IPS-18c (cell line): ENCODE results near the gene ACP1.

ENCODE experiments used
- H3K4me3 ChIP-seq: 2 replicates; pipeline ENCODE4 v1.7.0; 2013; ENCODE audit warnings: low read depth, mild to moderate bottlenecking, low read length, moderate library complexity; ENCODE audit not compliant: insufficient read depth
- H3K9me3 ChIP-seq: one replicate; pipeline ENCODE4 v1.6.1; 2013; ENCODE audit warnings: mild to moderate bottlenecking, low read length, moderate library complexity; ENCODE audit not compliant: control insufficient read depth, insufficient read depth

ACP1 gene

DNA sequence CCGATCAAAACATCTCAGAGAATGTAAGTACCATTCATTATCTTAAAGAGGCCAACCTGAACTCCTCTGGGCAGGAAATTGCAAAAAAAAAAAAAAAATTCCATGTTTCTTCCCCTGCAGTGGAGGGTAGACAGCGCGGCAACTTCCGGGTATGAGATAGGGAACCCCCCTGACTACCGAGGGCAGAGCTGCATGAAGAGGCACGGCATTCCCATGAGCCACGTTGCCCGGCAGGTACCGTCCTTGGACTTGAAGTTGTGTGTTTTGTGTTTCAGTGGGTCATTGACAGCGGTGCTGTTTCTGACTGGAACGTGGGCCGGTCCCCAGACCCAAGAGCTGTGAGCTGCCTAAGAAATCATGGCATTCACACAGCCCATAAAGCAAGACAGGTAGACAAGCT, 7.2 kb downstream of the ACP1 start:
- Histone ChIP-seq H3K9me3 (no peaks in the 10 kb centered on the region), H3K4me3 (no peak overlapping the region)

DNA sequence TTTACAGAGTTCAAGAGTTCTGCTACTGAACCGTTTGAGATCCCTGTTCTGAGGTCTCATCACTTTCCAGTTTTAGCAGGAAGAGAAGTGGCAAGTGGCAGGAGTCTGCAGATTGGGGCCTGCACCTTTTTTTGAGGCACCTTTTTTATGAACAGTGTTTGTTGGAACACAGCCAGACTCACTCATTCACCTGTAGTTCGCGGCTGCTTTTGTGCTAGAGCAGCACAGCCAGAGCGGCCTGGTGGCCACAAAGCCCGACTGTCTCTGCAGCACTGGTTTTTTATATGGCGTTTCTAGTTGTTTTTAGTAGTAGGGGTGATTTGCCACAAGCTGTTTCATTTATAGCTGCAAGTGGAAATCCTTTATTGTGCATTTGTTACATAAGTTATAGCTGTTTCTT, 8.6 kb downstream of the ACP1 start:
- no peak overlapping the region for H3K4me3 ChIP-seq
- H3K9me3 ChIP-seq, result no peaks in the 10 kb centered on the region

DNA sequence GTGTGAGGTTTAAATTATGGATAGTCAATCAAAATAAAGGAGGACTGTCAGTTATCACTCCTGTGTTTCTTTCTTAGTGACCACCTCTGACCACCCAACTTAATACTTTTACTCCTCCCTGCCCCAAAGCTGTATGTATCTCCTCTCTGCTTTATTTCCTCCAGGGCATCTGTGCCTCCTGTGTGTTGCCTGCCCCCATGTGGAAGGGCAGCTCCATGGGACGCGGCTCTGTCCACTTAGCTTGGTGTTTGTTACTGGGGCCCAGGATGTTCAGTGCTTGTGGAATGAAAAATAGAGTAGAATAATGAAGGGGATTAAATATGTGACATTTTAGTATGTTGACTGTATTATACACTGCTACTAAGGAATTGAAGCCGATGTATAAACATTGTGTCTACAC, 9.8 kb downstream of the ACP1 start:
- Histone ChIP-seq H3K9me3 (no peaks in the 10 kb centered on the region), H3K4me3 (no peak overlapping the region)

DNA sequence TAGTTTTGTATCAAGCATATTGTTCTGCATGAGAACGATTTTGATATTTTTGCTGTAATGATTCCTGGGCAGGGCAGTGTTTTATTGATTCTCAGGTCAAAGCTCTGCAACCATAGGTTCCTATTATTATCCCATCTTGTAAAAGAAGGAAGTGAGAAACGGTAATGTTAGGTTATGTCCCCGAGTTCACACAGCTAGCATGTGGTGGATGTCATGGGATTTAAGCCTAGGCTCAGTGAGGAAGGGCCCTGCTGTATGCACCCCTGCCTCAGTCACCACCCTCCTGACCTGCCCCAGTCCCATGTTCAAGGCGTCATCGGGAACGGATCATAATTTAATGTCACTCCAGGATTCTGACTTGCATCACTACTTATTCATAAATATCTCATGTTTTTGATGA, 10.7 kb downstream of the ACP1 start:
- no peaks in the 10 kb centered on the region for H3K9me3 ChIP-seq
- H3K4me3 ChIP-seq, result no peak overlapping the region

DNA sequence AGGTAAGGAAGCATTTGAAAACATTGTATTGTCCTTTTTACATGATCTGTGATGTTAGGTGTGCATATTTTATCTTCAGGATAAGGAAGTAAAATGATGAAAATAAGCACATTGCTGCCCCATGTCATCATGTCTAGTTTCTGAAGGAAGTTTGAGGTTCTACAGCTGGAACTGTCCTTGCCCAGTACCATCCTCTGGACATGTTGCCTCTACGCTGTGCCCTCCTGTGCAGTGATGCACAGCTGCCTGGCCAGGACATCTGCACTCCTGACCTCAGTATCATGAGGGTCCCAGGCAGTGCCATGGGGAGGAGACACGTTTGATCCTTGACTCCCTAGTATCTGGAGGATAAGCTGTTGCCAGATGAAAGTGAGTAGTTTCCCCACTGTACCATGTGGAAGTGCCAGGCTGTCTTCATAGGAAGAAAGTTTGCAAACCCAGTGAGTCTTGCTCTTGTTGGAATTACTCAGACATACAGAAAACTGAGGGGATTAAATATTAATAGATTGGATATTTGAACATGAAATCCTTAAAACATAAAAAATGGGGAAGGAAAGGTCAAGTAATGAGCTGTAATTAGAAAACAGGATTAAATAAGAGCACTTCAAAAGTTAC, 13.7 kb downstream of the ACP1 start:
- H3K4me3 ChIP-seq, result no peak overlapping the region
- H3K9me3 ChIP-seq, result no peaks in the 10 kb centered on the region

DNA sequence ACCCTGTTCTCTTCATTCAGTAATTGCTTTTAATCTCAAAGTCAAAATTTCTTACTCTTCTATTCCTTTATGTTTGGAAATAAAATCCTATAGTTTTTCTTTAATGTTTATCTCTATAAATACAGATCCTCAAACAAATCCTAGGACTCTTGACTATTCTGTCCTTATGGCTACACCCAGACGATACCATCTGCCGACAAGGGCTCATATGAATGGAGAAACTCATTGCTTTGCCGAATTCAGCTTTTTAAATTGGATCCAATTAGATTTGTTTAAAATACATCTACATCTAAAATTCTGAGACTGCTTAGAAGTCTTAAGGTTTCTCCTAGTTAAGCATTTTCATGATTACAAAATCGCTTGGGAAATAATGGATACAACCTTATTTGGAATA, 14.2 kb downstream of the ACP1 start:
- H3K4me3 ChIP-seq, result no peak overlapping the region
- H3K9me3 ChIP-seq, result no peaks in the 10 kb centered on the region

DNA sequence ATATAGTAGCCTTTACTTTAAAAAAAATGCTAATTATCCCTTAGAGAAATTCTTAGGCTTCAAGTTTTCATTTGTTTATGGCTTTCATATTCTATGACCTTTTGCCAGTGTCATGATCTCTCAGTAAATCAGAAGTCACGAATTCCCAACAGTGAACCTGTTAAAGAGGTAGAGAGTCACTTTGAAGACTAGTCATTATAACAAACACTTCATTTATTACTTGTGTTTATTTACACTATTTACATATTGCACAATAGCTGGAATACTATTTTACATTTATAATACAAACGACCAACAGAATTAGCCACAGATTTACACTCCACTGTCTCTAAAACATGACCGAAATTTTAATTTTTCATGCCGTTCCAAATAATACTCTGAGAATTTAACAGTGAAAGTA, 14.6 kb downstream of the ACP1 start:
- no peak overlapping the region for H3K4me3 ChIP-seq

DNA sequence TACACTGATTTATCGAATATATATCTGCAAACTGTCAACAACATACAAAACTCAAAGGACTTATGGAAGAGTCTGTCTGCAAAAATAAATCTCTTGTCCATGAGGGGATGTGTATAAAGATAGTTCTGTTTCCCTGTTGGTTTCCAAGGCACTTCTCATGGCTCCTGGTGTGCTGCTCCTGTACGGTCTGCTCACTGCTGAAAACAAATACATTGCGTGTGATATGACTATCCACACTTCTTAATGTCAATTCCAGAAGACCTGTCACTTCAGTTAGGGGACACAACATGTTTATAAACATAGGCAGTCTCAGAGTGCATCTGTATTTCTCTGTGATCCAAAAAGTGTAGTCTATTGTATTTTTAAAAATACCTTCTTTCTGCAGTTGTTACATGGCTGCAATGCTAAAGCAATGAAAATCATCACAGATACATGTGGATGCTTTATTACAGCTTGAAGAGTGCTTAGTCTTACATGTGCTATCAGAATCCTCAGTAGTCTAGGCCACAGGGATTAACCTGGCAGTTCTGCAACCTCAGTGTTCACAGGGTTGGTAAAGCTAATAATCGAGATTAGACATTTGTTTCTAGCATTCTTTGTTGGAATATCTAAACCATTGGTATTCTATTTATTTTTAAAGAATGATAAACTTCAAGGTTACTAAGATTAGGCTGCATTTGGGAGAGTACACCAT, 15.4 kb downstream of the ACP1 start:
- Histone ChIP-seq H3K9me3 (no peaks in the 10 kb centered on the region), H3K4me3 (no peak overlapping the region)

More for the DNA sequence above, 14.6 kb downstream of the ACP1 start:
- no peaks in the 10 kb centered on the region for H3K9me3 ChIP-seq

DNA sequence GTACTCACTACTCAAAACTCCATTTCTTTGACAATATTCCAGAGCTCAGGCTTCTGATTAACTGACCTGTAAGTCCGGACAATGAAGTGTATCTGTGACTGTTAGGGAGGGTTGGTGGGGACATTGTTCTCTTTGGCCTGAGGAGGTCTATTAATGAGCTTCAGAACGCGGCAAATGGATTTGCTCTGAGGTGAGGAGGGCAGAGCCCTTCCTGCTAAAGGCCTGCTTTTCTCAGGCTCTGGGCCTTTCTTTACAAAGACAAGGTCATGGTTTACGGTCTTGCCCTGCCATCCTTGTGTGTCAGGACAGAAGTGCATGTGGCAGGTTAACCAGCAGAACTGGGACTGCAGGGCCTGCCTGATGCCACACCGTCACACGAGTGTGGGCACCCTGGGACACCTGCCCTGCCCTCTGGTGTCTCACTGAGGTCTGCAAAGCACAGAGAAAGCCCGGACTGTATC, 15.9 kb downstream of the ACP1 start:
- H3K9me3 ChIP-seq, result no peaks in the 10 kb centered on the region
- no peak overlapping the region for H3K4me3 ChIP-seq

DNA sequence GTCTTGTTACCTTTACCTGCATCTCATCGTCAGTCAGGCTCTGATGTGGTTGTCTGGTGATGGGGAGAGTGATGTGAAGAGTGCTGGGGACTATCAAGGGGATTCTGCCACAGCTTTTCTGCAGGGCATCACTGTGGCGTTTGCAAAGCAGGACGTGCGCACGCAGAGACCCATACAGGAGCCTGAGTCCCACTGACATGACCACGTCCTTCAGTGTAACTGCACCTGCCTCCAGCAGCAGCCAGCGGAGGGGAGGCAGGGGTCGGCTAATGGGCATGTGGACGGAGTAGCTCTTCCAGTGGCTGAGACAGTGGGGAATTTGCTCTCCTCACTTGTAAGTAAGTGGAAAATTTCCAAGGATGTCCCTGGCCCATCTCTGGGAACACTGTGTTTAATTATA, 16.6 kb downstream of the ACP1 start:
- no peak overlapping the region for H3K4me3 ChIP-seq

DNA sequence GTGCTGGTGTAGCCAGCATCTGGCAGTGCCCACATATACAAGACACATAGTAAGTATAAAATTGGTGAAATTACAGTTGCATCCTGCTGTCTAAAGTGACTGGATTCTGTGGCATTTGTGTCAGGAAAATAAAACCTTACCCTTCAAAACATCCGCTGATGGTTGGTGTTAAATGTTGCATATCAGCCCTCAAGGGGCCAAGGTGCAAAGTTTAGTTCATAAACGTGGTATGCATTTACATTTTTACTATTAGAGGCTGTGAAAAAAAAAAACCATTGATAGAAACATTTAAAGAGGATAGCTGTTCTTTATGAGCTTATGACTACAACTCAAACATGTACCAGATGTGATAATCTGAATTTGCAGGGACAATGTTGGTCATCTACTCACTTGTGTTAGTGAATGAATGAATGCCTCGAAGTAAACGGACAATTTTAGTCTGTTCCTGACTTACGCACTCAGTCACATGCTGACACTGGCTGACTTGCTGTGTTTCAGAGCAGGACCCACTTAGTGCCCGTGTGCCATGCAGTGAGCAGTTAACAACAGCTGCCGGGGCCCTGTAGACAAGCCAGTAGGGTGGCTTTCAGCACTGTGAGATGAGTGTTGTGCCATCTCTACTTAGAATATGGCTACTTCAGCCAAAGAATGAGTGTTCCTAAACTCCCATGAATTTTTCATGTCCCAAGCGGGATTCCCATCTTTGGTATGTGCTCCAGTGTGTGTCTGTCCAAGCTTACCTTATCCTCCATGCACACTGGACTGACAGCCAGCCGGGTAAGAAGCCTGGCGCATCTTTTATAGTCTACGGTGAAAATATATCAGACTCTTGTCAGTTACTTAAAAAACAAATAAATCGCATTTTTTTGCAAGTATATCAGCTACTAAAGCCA, 17.9 kb downstream of the ACP1 start:
- no peaks in the 10 kb centered on the region for H3K9me3 ChIP-seq
- H3K4me3 ChIP-seq, result no peak overlapping the region

More for the DNA sequence above, 16.6 kb downstream of the ACP1 start:
- no peaks in the 10 kb centered on the region for H3K9me3 ChIP-seq

DNA sequence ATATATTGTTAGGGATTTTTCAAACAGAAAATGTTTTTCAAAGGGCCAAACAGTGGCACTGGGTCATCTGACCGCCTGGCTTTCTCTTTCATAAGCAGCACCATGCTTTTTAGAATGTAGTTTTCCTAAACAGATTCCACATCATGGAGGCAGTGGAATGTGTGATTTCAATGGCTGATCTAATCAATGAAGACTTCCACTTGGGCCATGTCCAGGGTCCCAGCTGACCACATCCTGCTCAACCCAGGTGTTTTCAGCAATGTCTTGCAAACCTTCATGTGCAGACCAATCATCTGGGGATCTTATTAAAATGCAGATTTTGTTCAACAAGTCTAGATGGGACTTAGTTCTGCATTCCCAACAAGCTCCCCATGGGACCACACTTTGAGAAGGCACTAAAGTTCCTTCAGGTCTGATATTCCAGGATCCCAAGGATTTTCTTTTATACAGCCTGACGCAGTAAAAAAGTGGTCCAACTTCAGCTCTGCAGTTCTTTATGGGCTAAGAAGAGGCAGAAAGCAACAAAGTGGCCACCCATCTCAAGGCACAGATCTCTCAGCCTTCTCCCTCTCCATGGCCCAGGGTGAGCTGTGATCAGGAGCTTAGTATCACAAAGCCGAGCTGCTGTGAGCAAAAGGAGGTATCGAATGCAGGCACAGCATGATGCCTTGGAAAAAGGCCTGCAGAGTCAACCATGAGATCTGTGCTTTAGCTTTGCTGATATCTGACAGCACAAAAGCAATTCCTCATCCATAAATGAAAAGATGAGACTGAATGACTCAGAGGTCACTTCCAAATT, 19.4 kb downstream of the ACP1 start:
- no peaks in the 10 kb centered on the region for H3K9me3 ChIP-seq
- no peak overlapping the region for H3K4me3 ChIP-seq

DNA sequence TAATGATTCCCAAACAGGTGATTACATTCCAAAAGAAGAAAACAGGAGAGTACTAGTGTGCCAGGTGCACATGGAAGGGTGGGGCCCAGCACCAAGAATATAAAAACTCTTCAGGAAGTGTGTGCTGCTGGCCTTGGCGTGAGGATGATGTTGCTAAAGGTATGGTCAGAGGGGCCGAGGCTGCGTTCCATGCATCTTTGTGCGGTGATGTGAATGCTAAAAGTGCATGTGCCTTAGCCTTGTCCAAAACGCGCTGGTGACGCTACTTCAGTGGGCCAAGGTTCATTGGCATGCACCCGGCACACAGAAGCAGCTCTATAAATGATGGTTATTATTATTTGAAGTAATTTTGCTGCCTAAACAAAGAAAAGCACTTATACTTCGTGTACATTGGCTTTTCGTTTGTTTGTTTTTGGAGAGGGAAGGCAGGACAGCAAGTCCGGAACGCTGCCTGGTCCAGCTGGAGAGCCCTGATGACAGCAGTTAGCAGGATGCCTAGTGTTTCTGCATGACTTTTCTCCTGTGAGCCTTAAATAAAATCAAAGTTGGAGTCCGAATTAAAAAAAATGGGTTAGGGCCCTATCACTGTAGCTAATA, 20.2 kb downstream of the ACP1 start:
- H3K9me3 ChIP-seq, result no peaks in the 10 kb centered on the region
- H3K4me3 ChIP-seq, result no peak overlapping the region

DNA sequence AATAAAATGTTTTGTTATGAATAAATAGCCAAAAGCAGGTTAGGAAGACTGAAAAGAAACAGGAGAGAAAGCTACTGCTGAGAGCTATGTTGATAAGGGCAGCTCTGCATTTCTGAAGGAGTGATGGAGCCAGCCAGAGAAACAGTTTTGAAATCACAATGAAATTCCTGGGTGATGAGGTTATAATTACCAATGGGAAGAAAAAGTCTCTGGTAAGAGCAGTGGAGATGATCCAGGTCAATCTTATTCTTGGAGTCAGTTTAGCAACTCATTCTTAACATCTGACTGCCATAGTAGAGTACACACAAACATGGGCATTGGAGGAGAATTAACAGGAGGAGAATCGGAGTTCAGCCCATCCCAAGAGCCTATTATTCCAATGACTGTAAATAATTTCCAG, 20.8 kb downstream of the ACP1 start:
- Histone ChIP-seq H3K9me3 (no peaks in the 10 kb centered on the region), H3K4me3 (no peak overlapping the region)

DNA sequence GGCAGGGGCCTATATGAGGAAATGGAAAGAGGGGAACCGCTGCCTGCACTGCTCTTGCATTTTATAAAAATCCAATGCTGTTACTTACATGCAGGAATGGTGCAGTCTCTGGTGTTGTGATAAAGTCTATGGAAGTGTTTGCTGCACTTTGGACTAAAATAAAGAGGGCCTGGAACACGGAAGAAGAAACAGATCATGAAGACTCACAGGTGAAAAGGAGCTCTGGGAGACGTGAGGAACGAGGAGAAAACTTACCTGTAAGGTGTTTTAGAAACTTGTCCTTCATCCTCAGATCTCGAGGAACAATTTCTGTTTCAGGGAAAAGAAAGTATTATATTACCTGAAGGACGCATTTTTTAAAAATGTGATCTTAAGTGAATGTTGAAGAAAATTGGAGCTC, 21.3 kb downstream of the ACP1 start:
- H3K4me3 ChIP-seq, result no peak overlapping the region
- H3K9me3 ChIP-seq, result no peaks in the 10 kb centered on the region

DNA sequence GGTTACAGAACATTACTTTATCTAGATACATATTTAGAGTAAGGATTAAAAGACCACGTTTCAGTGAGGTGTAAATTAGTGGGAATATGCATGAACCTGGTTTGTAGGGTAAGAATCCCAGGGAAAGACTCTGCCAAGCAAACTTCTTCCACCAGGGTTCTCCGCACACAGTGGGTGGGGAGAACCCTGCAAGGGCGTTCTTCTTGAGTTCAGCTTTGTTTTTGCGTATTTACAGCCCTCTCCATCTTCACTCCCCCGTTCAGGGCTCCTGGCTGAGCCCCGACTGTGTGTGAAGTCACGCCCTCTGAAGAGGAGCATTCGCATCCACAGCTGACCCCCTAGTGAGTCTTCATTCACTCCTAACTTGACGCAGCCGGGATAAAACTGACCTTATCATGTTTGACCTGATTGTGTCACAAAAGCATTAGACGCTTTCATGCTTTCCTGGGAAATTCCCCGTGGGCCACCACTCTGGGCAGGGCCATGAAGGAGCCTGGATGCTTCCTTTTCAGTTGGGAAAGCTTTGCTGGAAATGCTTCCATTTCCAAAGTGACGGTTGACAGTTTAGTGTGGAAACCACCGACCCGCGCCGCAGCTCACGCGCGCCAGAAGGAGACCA, 22.1 kb downstream of the ACP1 start:
- H3K4me3 ChIP-seq, result peak overlapping the region; percentile 34
- H3K9me3 ChIP-seq, result no peaks in the 10 kb centered on the region
